Testis (tissue), 3 donors: ENCODE results near the gene HOOK2. TPM values are rescaled to one million over a fixed set of nuclear protein-coding genes. Genes with fewer than 3 reads are reported as not detected.
A peak's percentile ranks its signal among the peaks of the same experiment; 100 is the strongest.

Source experiments
- DNase-seq: peaks from one replicate; pipeline ENCODE4 v3.0.0-alpha.2; 2019
- H3K27ac ChIP-seq, 2 donors: fragments of 200-600 bp; sonication (generic); one replicate each; pipeline ENCODE4 v1.5.1; 2019
- H3K27me3 ChIP-seq: fragments of 200-600 bp; sonication (generic); one replicate; pipeline ENCODE4 v1.5.1; 2019
- H3K36me3 ChIP-seq: fragments of 200-600 bp; sonication (generic); one replicate; pipeline ENCODE4 v1.5.1; 2017; ENCODE audit warnings: low read depth; ENCODE audit errors: missing control alignments
- H3K4me1 ChIP-seq: fragments of 200-600 bp; sonication (generic); one replicate; pipeline ENCODE4 v1.5.1; 2019
- H3K4me3 ChIP-seq, 2 donors: fragments of 200-600 bp; sonication (generic); one replicate each; pipeline ENCODE4 v1.5.1; 2017 to 2019
- H3K9me3 ChIP-seq: fragments of 200-600 bp; sonication (generic); one replicate; pipeline ENCODE4 v1.5.1; 2017
- POLR2A ChIP-seq: fragments of 450-650 bp; IDR thresholded peaks from one replicate; pipeline ENCODE4 v1.6.1; 2017; ENCODE audit warnings: antibody characterized with exemption, mild to moderate bottlenecking, moderate library complexity
- WGBS, 2 donors: methylation state at CpG; one replicate each; pipeline ENCODE4 v1.1.5; 2018; 5-methylcytosine and 5-hydroxymethylcytosine counted together
- intact Hi-C: fragments of 100-400 bp; cut with DNase I; formaldehyde crosslinking; loops from one replicate; pipeline ENCODE4 v1.15.1; 2023; ENCODE audit warnings: low total_unique reads
- polyA plus RNA-seq: library from polyadenylated mRNA; stranded (reverse); fragments of 350-450 nt; fragmentation: Illumina TruSeq; extraction: RNeasy Lipid Tissue Mini Kit (QIAGEN cat#74804); gene quantifications from one replicate; pipeline ENCODE4 v1.2.3, GENCODE V29; 2014; ENCODE audit warnings: low read depth, low replicate concordance; ENCODE audit not compliant: insufficient read depth
- total RNA-seq, 2 donors: library from RNA; depleted of rRNA; stranded (reverse); fragments of >200 nt; gene quantifications; one replicate each; pipeline ENCODE4 v1.2.3, GENCODE V29; 2016
- TF ChIP-seq, protein P1 (sequence below), 3 experiments: fragments of 450-650 bp in 2 of 3; fragments of 200-600 bp in 1 of 3; sonication (generic) in 1 of 3; IDR thresholded peaks; one replicate each; pipeline ENCODE4 v1.5.1; 2016 to 2019; ENCODE audit warnings: antibody characterized with exemption in 3 of 3, mild to moderate bottlenecking in 2 of 3, moderate library complexity in 1 of 3

HOOK2 gene
- total and polyA plus RNA-seq, 3 donors from 2014 or later: 30.0 to 63.4 (median 54.4) TPM

DNA sequence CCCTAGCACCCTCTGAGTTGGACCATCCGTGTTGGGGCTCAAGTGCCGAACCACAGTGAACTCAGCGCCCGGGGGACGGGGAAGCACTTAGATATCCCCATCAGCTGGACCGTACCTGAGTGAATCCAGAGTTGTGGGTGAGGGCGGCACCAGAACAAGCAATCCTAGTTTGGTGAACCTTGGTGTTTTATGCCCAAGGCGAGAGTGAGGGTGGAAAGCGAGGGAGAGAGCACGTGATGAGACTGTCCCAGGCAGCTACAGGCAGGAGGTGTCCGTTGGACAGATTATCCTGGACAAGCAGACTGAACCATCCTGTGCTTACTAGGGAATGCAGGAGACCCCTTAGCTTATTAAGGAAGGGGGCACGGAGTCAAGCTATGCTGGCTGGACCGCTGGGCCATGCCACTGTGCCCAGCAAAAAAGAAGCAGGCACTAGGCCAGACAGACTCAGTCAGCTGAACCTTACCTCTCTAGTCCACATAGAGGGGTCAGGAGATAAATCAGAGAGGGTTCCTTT lies 37.5 kb downstream of the HOOK2 start:
- intact Hi-C loops: loop anchor here (10.0 kb wide), 1 partner anchor 57 kb away; the partner anchor contains the start of gene JUNB
- TF ChIP-seq, protein P1, sequence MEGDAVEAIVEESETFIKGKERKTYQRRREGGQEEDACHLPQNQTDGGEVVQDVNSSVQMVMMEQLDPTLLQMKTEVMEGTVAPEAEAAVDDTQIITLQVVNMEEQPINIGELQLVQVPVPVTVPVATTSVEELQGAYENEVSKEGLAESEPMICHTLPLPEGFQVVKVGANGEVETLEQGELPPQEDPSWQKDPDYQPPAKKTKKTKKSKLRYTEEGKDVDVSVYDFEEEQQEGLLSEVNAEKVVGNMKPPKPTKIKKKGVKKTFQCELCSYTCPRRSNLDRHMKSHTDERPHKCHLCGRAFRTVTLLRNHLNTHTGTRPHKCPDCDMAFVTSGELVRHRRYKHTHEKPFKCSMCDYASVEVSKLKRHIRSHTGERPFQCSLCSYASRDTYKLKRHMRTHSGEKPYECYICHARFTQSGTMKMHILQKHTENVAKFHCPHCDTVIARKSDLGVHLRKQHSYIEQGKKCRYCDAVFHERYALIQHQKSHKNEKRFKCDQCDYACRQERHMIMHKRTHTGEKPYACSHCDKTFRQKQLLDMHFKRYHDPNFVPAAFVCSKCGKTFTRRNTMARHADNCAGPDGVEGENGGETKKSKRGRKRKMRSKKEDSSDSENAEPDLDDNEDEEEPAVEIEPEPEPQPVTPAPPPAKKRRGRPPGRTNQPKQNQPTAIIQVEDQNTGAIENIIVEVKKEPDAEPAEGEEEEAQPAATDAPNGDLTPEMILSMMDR (IDR thresholded peaks at IDR 0.05): no peak
- no peak for TF ChIP-seq POLR2A
- H3K36me3 ChIP-seq: no peaks in the 10 kb centered on the region
- H3K4me3 ChIP-seq: peak overlapping the region; percentile 69 to 76
- DNase-seq: no peak
- 6 to 24% methylated on average over 8 to 13 of the region's 13 CpGs for WGBS, 2 donors
- H3K27me3 ChIP-seq: no peaks in the 10 kb centered on the region
- H3K9me3 ChIP-seq: no peaks in the 10 kb centered on the region
- H3K4me1 ChIP-seq: peaks cover 13% of the 10 kb centered on the region
- H3K27ac ChIP-seq: peak overlapping the region in 1 of 2 donors; percentile 92

DNA sequence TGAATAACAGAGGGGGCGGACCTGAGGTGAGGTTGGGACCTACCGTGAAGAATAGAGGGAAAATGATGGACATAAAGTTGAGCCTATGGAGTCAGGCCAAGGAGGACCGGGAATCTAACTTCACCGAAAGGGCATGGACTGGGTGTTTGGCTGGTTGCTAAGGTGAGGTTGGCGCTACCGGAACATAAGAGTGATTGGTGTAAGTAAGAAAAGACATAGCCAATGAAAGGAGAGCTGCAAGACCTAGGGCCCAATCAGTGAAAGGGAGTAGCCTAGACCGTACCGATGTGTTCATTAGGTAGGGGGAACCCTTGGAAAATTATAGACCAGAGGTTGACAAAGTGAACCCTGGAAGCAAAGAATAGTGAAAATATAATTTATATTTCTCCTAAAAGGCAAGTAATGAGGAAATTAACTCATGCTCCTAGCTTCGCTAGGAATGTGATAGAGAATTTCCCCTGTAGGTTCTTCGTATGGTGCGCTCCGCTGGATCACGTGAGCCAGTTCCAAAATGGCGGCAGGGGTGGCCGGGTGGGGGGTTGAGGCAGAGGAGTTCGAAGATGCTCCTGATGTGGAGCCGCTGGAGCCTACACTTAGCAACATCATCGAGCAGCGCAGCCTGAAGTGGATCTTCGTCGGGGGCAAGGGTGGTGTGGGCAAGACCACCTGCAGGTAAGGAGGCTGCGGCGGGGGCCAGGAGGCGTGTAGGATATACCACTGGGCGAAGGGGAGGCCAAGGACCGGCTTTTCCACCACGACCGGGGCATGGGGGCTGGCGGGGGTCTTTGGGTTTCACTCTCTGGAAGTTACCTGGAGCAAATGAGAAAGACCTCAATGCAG lies 38.1 kb downstream of the HOOK2 start, which contains the start of gene GET3:
Gene GET3 (plus strand): TSS at position 503 of the 840 bp plus-strand sequence. CDS start 9 bp downstream, at position 512.
- H3K9me3 ChIP-seq: no peaks in the 10 kb centered on the region
- peak within 1 kb of the TSS; percentile 69 to 76 for H3K4me3 ChIP-seq
- H3K27ac ChIP-seq: peak within 1 kb of the TSS; percentile 89 to 92
- H3K4me1 ChIP-seq: peaks cover 20% of the 10 kb centered on the region
- intact Hi-C loops: loop anchor here (10.0 kb wide), 1 partner anchor 58 kb away; the partner anchor contains the start of gene JUNB
- no peaks in the 10 kb centered on the region for H3K27me3 ChIP-seq
- no peak for TF ChIP-seq POLR2A
- TF ChIP-seq, protein P1 (IDR thresholded peaks at IDR 0.05): peak in 2 of 3 experiments; percentile 23 to 33
- DNase-seq: peak; percentile 98
- H3K36me3 ChIP-seq: no peaks in the 10 kb centered on the region
- WGBS, 2 donors: 0 to 1% methylated on average over 29 of the region's 29 CpGs

DNA sequence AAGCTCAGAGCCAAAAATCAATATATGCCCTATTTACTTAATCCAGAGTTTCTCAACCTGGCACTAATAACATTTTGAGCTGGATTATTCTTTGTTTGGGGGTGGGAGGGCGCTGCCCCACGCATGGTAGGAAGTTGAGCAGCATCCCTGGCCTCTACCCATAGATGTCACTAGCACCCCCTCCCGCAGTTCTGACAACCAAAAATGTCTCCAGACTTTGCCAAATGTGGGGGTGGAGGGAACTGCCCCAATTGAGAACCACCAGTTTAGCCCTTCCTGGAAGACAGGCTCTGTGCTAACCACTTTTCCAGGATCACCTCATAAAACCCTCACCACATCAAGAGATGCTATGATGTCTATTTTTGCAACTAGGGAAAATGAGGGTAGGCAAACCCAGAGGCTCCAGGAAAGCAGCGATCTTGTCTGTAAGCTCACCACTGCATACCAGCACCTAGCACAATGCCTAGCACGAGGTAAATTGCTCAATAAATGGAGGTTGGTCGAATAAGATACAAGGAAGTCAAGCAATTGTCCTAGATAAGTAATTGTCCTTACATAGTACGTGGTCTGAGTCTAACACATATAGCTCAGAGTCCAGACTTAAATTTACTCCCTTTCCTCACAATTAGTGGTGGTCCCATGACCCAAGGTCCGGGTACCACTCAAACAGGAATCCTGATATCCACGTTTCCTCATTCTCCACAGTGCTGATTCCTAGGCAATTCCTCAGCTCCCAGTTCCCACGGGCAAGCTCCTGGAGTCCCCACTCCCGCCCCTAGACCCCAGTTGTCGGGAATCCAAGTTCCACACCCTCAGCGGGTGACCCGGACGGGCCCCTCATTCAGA lies 41.8 kb downstream of the HOOK2 start:
- WGBS, 2 donors: 2 to 7% methylated on average over 10 to 15 of the region's 15 CpGs
- Histone ChIP-seq H3K36me3 (no peaks in the 10 kb centered on the region), H3K27me3 (no peaks in the 10 kb centered on the region), H3K27ac (peak overlapping the region; percentile 85 to 89), H3K4me3 (peak overlapping the region; percentile 90 to 91), H3K9me3 (no peaks in the 10 kb centered on the region), H3K4me1 (peaks cover 22% of the 10 kb centered on the region)
- DNase-seq: peak; percentile 36
- intact Hi-C loops: loop anchor here (10.0 kb wide), 1 partner anchor 61 kb away; the partner anchor contains the start of gene JUNB
- TF ChIP-seq, protein P1 (IDR thresholded peaks at IDR 0.05): no peak
- TF ChIP-seq POLR2A: no peak

DNA sequence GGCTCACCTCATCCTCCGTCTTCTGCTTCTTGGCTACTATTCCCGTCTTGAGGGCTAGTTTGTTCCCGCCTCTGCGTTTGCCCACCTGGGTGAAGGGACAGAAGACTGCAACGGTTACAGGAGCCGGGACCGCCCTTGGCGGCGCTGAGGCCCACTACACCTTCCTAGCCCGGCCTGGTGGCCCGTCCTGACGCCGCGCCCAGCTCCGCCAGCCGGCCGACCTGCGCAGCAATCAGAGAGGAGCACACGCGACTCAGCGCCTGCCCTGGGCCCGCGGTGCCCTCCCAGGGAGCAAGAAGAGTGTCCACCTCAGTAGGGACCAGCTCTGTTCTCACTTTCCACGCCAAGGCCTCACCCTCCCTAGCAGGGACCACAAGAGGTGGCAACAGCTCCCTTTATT lies 44.0 kb downstream of the HOOK2 start:
- TF ChIP-seq, protein P1 (IDR thresholded peaks at IDR 0.05): no peak
- no peak for TF ChIP-seq POLR2A
- H3K27ac ChIP-seq: no peak overlapping the region
- H3K36me3 ChIP-seq: no peaks in the 10 kb centered on the region
- peaks cover 16% of the 10 kb centered on the region for H3K4me1 ChIP-seq
- H3K4me3 ChIP-seq: no peak overlapping the region
- intact Hi-C loops: loop anchor here (10.0 kb wide), 1 partner anchor 63 kb away; the partner anchor contains the start of gene JUNB
- DNase-seq: no peak
- WGBS, 2 donors: 90 to 93% methylated on average over 21 to 24 of the region's 24 CpGs
- no peaks in the 10 kb centered on the region for H3K27me3 ChIP-seq
- no peaks in the 10 kb centered on the region for H3K9me3 ChIP-seq
